HCT116 (cell line): ENCODE measurements around the gene TMEM151A.

Experiments
- EGR1 ChIP-seq: IDR thresholded peaks from 2 replicates; pipeline ENCODE4 v1.6.1; 2012; ENCODE audit warnings: low read depth
- ELF1 ChIP-seq: IDR thresholded peaks from 2 replicates; pipeline ENCODE4 v1.6.1; 2012; ENCODE audit warnings: low read depth, borderline replicate concordance
- EZH2 ChIP-seq: fragments of 200-600 bp; sonication (generic); IDR thresholded peaks from 2 replicates; pipeline ENCODE4 v1.6.1; 2017; ENCODE audit warnings: antibody characterized with exemption, mixed run types
- JUND ChIP-seq: IDR thresholded peaks from 2 replicates; pipeline ENCODE4 v1.6.1; 2012
- POLR2AphosphoS5 ChIP-seq: IDR thresholded peaks from 2 replicates; pipeline ENCODE4 v1.6.1; 2011; ENCODE audit warnings: mild to moderate bottlenecking, low read depth, low read length, moderate library complexity
- RAD21 ChIP-seq: IDR thresholded peaks from 2 replicates; pipeline ENCODE4 v1.6.1; 2012; ENCODE audit warnings: low read depth, mild to moderate bottlenecking
- SP1 ChIP-seq: IDR thresholded peaks from 2 replicates; pipeline ENCODE4 v1.6.1; 2012; ENCODE audit warnings: low read depth
- TCF7L2 ChIP-seq: IDR thresholded peaks from 2 replicates; pipeline ENCODE4 v1.7.0; 2011; ENCODE audit warnings: borderline replicate concordance, inconsistent platforms; ENCODE audit not compliant: insufficient read depth, insufficient read length; ENCODE audit errors: extremely low read depth
- YY1 ChIP-seq: IDR thresholded peaks from 2 replicates; pipeline ENCODE4 v1.6.1; 2011; ENCODE audit warnings: low read length, low read depth, moderate library complexity, mild to moderate bottlenecking; ENCODE audit not compliant: insufficient replicate concordance; ENCODE audit errors: extremely low read depth
- ZBTB33 ChIP-seq: IDR thresholded peaks from 2 replicates; pipeline ENCODE4 v1.6.1; 2011; ENCODE audit warnings: mild to moderate bottlenecking, low read length, moderate library complexity; ENCODE audit not compliant: insufficient replicate concordance; ENCODE audit errors: extremely low read depth
- TF ChIP-seq, protein P1 (sequence below), 3 experiments: fragments of 200-600 bp in 1 of 3; sonication (generic) in 1 of 3; IDR thresholded peaks in 2 of 3; conservative IDR thresholded peaks in 1 of 3; 2 replicates each; pipeline ENCODE4 v1.5.1; 2012 to 2017; ENCODE audit warnings: low read depth in 2 of 3, low read length in 2 of 3, antibody characterized with exemption in 1 of 3, borderline replicate concordance in 1 of 3, control low read depth in 1 of 3, mild to moderate bottlenecking in 1 of 3, mixed read lengths in 1 of 3, mixed run types in 1 of 3, moderate library complexity in 1 of 3; ENCODE audit not compliant: insufficient read depth in 1 of 3
- TF ChIP-seq, protein P2 (sequence below): IDR thresholded peaks from 2 replicates; pipeline ENCODE4 v1.6.1; 2012

- no peak for TF ChIP-seq JUND
- TF ChIP-seq SP1: no peak
- TF ChIP-seq, protein P1, sequence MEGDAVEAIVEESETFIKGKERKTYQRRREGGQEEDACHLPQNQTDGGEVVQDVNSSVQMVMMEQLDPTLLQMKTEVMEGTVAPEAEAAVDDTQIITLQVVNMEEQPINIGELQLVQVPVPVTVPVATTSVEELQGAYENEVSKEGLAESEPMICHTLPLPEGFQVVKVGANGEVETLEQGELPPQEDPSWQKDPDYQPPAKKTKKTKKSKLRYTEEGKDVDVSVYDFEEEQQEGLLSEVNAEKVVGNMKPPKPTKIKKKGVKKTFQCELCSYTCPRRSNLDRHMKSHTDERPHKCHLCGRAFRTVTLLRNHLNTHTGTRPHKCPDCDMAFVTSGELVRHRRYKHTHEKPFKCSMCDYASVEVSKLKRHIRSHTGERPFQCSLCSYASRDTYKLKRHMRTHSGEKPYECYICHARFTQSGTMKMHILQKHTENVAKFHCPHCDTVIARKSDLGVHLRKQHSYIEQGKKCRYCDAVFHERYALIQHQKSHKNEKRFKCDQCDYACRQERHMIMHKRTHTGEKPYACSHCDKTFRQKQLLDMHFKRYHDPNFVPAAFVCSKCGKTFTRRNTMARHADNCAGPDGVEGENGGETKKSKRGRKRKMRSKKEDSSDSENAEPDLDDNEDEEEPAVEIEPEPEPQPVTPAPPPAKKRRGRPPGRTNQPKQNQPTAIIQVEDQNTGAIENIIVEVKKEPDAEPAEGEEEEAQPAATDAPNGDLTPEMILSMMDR (IDR thresholded peaks at IDR 0.05 in 2 of 3, conservative IDR thresholded peaks at IDR 0.05 in 1 of 3; ENCODE audit: borderline replicate concordance in 1 of 3, insufficient read depth in 1 of 3, low read depth in 2 of 3, low read length in 2 of 3): no peak
- TF ChIP-seq, protein P2, sequence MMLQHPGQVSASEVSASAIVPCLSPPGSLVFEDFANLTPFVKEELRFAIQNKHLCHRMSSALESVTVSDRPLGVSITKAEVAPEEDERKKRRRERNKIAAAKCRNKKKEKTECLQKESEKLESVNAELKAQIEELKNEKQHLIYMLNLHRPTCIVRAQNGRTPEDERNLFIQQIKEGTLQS: no peak
- no peak for TF ChIP-seq POLR2AphosphoS5
- TF ChIP-seq EGR1: no peak
- no peak for TF ChIP-seq EZH2
- no peak for TF ChIP-seq ELF1
- no peak for TF ChIP-seq RAD21
- TF ChIP-seq YY1: no peak
- no peak for TF ChIP-seq TCF7L2
- TF ChIP-seq ZBTB33: no peak
Measured at GRCh38 chr11:66251809-66252208, 39.9 kb upstream of the TMEM151A start.
